COR-L47 (cell line): Measurements from ENCODE around the gene GJB5.
A peak's percentile ranks its signal among the peaks of the same experiment; 100 is the strongest.

ENCODE experiments used
- DNase-seq: peaks from one replicate; lab custom pipeline; 2025; lab: John Stamatoyannopoulos, UW

GJB5 gene

GRCh38 chr1:34776911-34777310, 22.1 kb downstream of the GJB5 start:
- no peak for DNase-seq

GRCh38 chr1:34777519-34778321, 22.9 kb downstream of the GJB5 start:
- DNase-seq, result no peak

- no peak for DNase-seq
Measured at GRCh38 chr1:34778381-34778780, 23.5 kb downstream of the GJB5 start.

GRCh38 chr1:34779005-34779404, 24.2 kb downstream of the GJB5 start:
- DNase-seq, result no peak

GRCh38 chr1:34779526-34779925, 24.7 kb downstream of the GJB5 start:
- no peak for DNase-seq

- DNase-seq, result no peak
Measured at GRCh38 chr1:34779962-34780361, 25.1 kb downstream of the GJB5 start.

GRCh38 chr1:34780528-34780927, 25.7 kb downstream of the GJB5 start:
- DNase-seq, result no peak

GRCh38 chr1:34781071-34781843, 26.4 kb downstream of the GJB5 start, which contains the start of gene GJB3:
Gene GJB3, plus strand, starts transcription at chr1:34781214. Its CDS starts 3,549 bp downstream, at chr1:34784763.
- DNase-seq, result no peak

GRCh38 chr1:34781844-34782391, 27.1 kb downstream of the GJB5 start:
- no peak for DNase-seq

- DNase-seq, result no peak
Measured at GRCh38 chr1:34784751-34785221, 29.9 kb downstream of the GJB5 start.

GRCh38 chr1:34785231-34785874, 30.5 kb downstream of the GJB5 start:
- no peak for DNase-seq

GRCh38 chr1:34785875-34786470, 31.1 kb downstream of the GJB5 start:
- DNase-seq, result no peak

- peak; percentile 66 for DNase-seq
Measured at GRCh38 chr1:34786521-34787325, 31.9 kb downstream of the GJB5 start.

GRCh38 chr1:34787461-34788420, 32.9 kb downstream of the GJB5 start:
- no peak for DNase-seq

GRCh38 chr1:34790985-34791384, 36.1 kb downstream of the GJB5 start:
- no peak for DNase-seq

- DNase-seq, result no peak
Measured at GRCh38 chr1:34792424-34792823, 37.6 kb downstream of the GJB5 start.

GRCh38 chr1:34792868-34793727, 38.3 kb downstream of the GJB5 start, which contains the start of gene GJA4:
Gene GJA4, plus strand, starts transcription at chr1:34792999. Its CDS starts 1,215 bp downstream, at chr1:34794214.
- DNase-seq, result no peak

- no peak for DNase-seq
Measured at GRCh38 chr1:34794001-34794789, 39.3 kb downstream of the GJB5 start.
